Breast epithelium (tissue), 3 donors: ENCODE results near the gene TRNT1.

Source experiments
- POLR2A ChIP-seq: fragments of 450-650 bp; IDR thresholded peaks from one replicate; pipeline ENCODE4 v1.6.1; 2016; ENCODE audit warnings: antibody characterized with exemption, mild to moderate bottlenecking, moderate library complexity
- POLR2AphosphoS5 ChIP-seq, 3 donors: sonication (generic); formaldehyde crosslinking; IDR thresholded peaks; one replicate each; pipeline ENCODE4 v1.6.1; 2017; ENCODE audit warnings: antibody characterized with exemption in 3 of 3
- TF ChIP-seq, protein P1 (sequence below), 3 donors: fragments of 450-650 bp; IDR thresholded peaks; one replicate each; pipeline ENCODE4 v1.5.1; 2016 to 2017; ENCODE audit warnings: antibody characterized with exemption in 3 of 3, mild to moderate bottlenecking in 3 of 3, moderate library complexity in 3 of 3

- TF ChIP-seq, protein P1, sequence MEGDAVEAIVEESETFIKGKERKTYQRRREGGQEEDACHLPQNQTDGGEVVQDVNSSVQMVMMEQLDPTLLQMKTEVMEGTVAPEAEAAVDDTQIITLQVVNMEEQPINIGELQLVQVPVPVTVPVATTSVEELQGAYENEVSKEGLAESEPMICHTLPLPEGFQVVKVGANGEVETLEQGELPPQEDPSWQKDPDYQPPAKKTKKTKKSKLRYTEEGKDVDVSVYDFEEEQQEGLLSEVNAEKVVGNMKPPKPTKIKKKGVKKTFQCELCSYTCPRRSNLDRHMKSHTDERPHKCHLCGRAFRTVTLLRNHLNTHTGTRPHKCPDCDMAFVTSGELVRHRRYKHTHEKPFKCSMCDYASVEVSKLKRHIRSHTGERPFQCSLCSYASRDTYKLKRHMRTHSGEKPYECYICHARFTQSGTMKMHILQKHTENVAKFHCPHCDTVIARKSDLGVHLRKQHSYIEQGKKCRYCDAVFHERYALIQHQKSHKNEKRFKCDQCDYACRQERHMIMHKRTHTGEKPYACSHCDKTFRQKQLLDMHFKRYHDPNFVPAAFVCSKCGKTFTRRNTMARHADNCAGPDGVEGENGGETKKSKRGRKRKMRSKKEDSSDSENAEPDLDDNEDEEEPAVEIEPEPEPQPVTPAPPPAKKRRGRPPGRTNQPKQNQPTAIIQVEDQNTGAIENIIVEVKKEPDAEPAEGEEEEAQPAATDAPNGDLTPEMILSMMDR (IDR thresholded peaks at IDR 0.05), result no peak
- TF ChIP-seq POLR2A (no peak), POLR2AphosphoS5 (IDR thresholded peaks at IDR 0.05) (no peak)
Measured at GRCh38 chr3:3165241-3165640, 38.5 kb downstream of the TRNT1 start.
